ENCODE data around the gene TEAD1. TPM values are rescaled to one million over a fixed set of nuclear protein-coding genes. Genes with fewer than 3 reads are reported as not detected.

The TEAD1 gene
- total RNA-seq, 1 donor from 2014 or later, result 55.3 TPM

GRCh38 chr11:12981676-12982522 lies 307.7 kb downstream of the TEAD1 start:
- no peak overlapping the region for H3K9ac ChIP-seq (ENCODE audit: low read depth in 1 of 3, low read length in 3 of 3)
- no peak overlapping the region for H3K27ac ChIP-seq (ENCODE audit: low read depth, low read length)
- H3K9me3 ChIP-seq (ENCODE audit: control insufficient read depth in 3 of 3, low read length in 3 of 3), result no peaks in the 10 kb centered on the region
- H3K4me3 ChIP-seq (ENCODE audit: low read length in 3 of 3), result no peak overlapping the region
- no peaks in the 10 kb centered on the region for H3K4me1 ChIP-seq (ENCODE audit: control insufficient read depth in 3 of 3, insufficient read depth in 3 of 3, low read length in 3 of 3)
- H3K36me3 ChIP-seq (ENCODE audit: control insufficient read depth in 3 of 3, insufficient read depth in 3 of 3, low read length in 3 of 3), result no peaks in the 10 kb centered on the region
- peaks cover 0 to 10% (median 3%) of the 10 kb centered on the region in 3 donors for H3K27me3 ChIP-seq (ENCODE audit: control insufficient read depth in 3 of 3, insufficient read depth in 3 of 3, low read length in 3 of 3)

DNA sequence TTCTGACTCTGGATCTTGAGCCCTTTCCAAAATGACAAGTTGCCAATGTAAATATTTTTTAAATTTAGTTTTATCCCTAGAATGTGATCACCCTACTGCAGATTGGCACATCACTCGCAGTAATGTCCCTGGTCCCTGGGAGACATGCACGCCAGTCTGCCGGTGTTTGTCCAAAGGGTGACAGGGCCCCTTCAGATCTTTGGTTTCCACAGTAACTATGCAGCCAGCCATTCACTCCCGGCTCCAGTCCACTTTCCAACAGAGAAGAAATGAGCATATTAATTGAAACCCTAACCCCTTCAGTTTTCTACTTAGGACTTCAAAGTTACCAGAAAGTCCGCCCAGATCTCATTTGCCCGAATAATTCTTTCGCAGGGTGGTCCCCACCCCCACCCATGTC lies 309.1 kb downstream of the TEAD1 start:
- Histone ChIP-seq H3K27ac (ENCODE audit: low read depth, low read length) (no peak overlapping the region), H3K9me3 (ENCODE audit: control insufficient read depth in 3 of 3, low read length in 3 of 3) (no peaks in the 10 kb centered on the region), H3K9ac (ENCODE audit: low read depth in 1 of 3, low read length in 3 of 3) (no peak overlapping the region), H3K4me1 (ENCODE audit: control insufficient read depth in 3 of 3, insufficient read depth in 3 of 3, low read length in 3 of 3) (no peaks in the 10 kb centered on the region), H3K27me3 (ENCODE audit: control insufficient read depth in 3 of 3, insufficient read depth in 3 of 3, low read length in 3 of 3) (peaks cover 0 to 10% (median 3%) of the 10 kb centered on the region in 3 donors), H3K36me3 (ENCODE audit: control insufficient read depth in 3 of 3, insufficient read depth in 3 of 3, low read length in 3 of 3) (no peaks in the 10 kb centered on the region), H3K4me3 (ENCODE audit: low read length in 3 of 3) (no peak overlapping the region)

- no peaks in the 10 kb centered on the region for H3K9me3 ChIP-seq (ENCODE audit: control insufficient read depth in 3 of 3, low read length in 3 of 3)
- H3K4me1 ChIP-seq (ENCODE audit: control insufficient read depth in 3 of 3, insufficient read depth in 3 of 3, low read length in 3 of 3), result no peaks in the 10 kb centered on the region
- peaks cover 0 to 10% (median 3%) of the 10 kb centered on the region in 3 donors for H3K27me3 ChIP-seq (ENCODE audit: control insufficient read depth in 3 of 3, insufficient read depth in 3 of 3, low read length in 3 of 3)
- H3K27ac ChIP-seq (ENCODE audit: low read depth, low read length), result no peak overlapping the region
- no peak overlapping the region for H3K9ac ChIP-seq (ENCODE audit: low read depth in 1 of 3, low read length in 3 of 3)
- H3K4me3 ChIP-seq (ENCODE audit: low read length in 3 of 3), result no peak overlapping the region
- H3K36me3 ChIP-seq (ENCODE audit: control insufficient read depth in 3 of 3, insufficient read depth in 3 of 3, low read length in 3 of 3), result no peaks in the 10 kb centered on the region
Observed at GRCh38 chr11:12986194-12986898, 312.1 kb downstream of the TEAD1 start.

- Histone ChIP-seq H3K4me3 (ENCODE audit: low read length in 3 of 3) (no peak overlapping the region), H3K9ac (ENCODE audit: low read depth in 1 of 3, low read length in 3 of 3) (no peak overlapping the region), H3K9me3 (ENCODE audit: control insufficient read depth in 3 of 3, low read length in 3 of 3) (no peaks in the 10 kb centered on the region), H3K27ac (ENCODE audit: low read depth, low read length) (no peak overlapping the region), H3K27me3 (ENCODE audit: control insufficient read depth in 3 of 3, insufficient read depth in 3 of 3, low read length in 3 of 3) (peaks cover 0 to 6% (median 3%) of the 10 kb centered on the region in 3 donors), H3K4me1 (ENCODE audit: control insufficient read depth in 3 of 3, insufficient read depth in 3 of 3, low read length in 3 of 3) (no peaks in the 10 kb centered on the region), H3K36me3 (ENCODE audit: control insufficient read depth in 3 of 3, insufficient read depth in 3 of 3, low read length in 3 of 3) (no peaks in the 10 kb centered on the region)
Observed at GRCh38 chr11:12989428-12990161, 315.4 kb downstream of the TEAD1 start.

- Histone ChIP-seq H3K4me1 (ENCODE audit: control insufficient read depth in 3 of 3, insufficient read depth in 3 of 3, low read length in 3 of 3) (no peaks in the 10 kb centered on the region), H3K27me3 (ENCODE audit: control insufficient read depth in 3 of 3, insufficient read depth in 3 of 3, low read length in 3 of 3) (peaks cover 0 to 6% (median 3%) of the 10 kb centered on the region in 3 donors), H3K9ac (ENCODE audit: low read depth in 1 of 3, low read length in 3 of 3) (no peak overlapping the region), H3K36me3 (ENCODE audit: control insufficient read depth in 3 of 3, insufficient read depth in 3 of 3, low read length in 3 of 3) (no peaks in the 10 kb centered on the region), H3K27ac (ENCODE audit: low read depth, low read length) (no peak overlapping the region), H3K9me3 (ENCODE audit: control insufficient read depth in 3 of 3, low read length in 3 of 3) (no peaks in the 10 kb centered on the region), H3K4me3 (ENCODE audit: low read length in 3 of 3) (no peak overlapping the region)
Observed at GRCh38 chr11:12990162-12990480, 315.9 kb downstream of the TEAD1 start.

DNA sequence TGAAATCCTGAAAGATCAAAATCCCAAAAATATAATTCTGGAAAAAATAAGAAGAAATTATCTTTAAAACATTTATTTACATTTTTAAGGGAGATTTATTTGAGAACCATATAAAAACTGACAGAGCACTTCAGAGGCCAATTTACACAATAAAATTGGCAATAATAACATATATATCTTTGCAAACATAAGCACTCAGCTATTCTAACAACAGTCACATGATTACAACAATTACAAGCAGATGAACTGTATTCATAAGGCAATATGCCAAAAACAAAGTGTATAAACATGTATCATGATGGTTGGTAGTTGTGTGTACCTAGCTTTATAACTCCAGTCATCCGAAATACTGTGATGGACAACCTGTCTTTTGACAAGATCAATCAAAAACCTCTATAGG lies 317.2 kb downstream of the TEAD1 start:
- H3K4me1 ChIP-seq (ENCODE audit: control insufficient read depth in 3 of 3, insufficient read depth in 3 of 3, low read length in 3 of 3), result no peaks in the 10 kb centered on the region
- no peak overlapping the region for H3K27ac ChIP-seq (ENCODE audit: low read depth, low read length)
- H3K27me3 ChIP-seq (ENCODE audit: control insufficient read depth in 3 of 3, insufficient read depth in 3 of 3, low read length in 3 of 3), result peaks cover 0 to 3% (median 0%) of the 10 kb centered on the region in 3 donors
- no peaks in the 10 kb centered on the region for H3K9me3 ChIP-seq (ENCODE audit: control insufficient read depth in 3 of 3, low read length in 3 of 3)
- no peaks in the 10 kb centered on the region for H3K36me3 ChIP-seq (ENCODE audit: control insufficient read depth in 3 of 3, insufficient read depth in 3 of 3, low read length in 3 of 3)
- H3K9ac ChIP-seq (ENCODE audit: low read depth in 1 of 3, low read length in 3 of 3), result no peak overlapping the region
- H3K4me3 ChIP-seq (ENCODE audit: low read length in 3 of 3), result no peak overlapping the region

DNA sequence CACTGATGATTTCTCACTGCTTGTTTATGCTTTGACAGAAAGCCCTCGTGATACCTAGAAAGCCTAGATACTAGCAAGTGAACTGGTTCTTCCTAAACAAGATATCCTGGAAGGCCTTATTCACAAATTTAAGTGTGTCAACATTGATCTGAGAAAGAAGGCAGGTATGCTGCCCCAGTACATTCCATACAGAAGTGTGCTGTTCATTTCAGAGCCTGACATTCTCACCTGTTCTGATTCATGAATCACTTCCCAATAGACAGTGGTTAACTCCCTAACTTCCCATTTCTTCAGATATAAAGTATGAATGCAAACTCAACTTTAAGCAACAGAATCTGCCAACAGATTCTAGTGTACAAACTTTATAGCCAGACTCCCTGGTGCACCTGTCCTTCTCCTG lies 319.4 kb downstream of the TEAD1 start:
- no peaks in the 10 kb centered on the region for H3K27me3 ChIP-seq (ENCODE audit: control insufficient read depth in 3 of 3, insufficient read depth in 3 of 3, low read length in 3 of 3)
- H3K36me3 ChIP-seq (ENCODE audit: control insufficient read depth in 3 of 3, insufficient read depth in 3 of 3, low read length in 3 of 3), result no peaks in the 10 kb centered on the region
- no peak overlapping the region for H3K9ac ChIP-seq (ENCODE audit: low read depth in 1 of 3, low read length in 3 of 3)
- H3K9me3 ChIP-seq (ENCODE audit: control insufficient read depth in 3 of 3, low read length in 3 of 3), result no peaks in the 10 kb centered on the region
- H3K4me3 ChIP-seq (ENCODE audit: low read length in 3 of 3), result no peak overlapping the region
- H3K4me1 ChIP-seq (ENCODE audit: control insufficient read depth in 3 of 3, insufficient read depth in 3 of 3, low read length in 3 of 3), result no peaks in the 10 kb centered on the region
- H3K27ac ChIP-seq (ENCODE audit: low read depth, low read length), result no peak overlapping the region

Small RNA genes lying within 50 kb of the gene (small RNA-seq; reads per million reads assigned to genes)
- not detected for gene RF00424
